HepG2 (cell line): ENCODE data around the gene POLRMT. TPM values are rescaled to one million over a fixed set of nuclear protein-coding genes. Genes with fewer than 3 reads are reported as not detected.
A peak's percentile ranks its signal among the peaks of the same experiment; 100 is the strongest.

Experiments
- FOXK1 ChIP-seq: sonication (generic); formaldehyde crosslinking; IDR thresholded peaks from 2 replicates; pipeline ENCODE4 v1.4.0; 2020; ENCODE audit warnings: low read depth, missing genetic modification reagents, borderline replicate concordance
- GFI1 ChIP-seq: sonication (generic); formaldehyde crosslinking; IDR thresholded peaks from 2 replicates; pipeline ENCODE4 v1.5.0; 2020; ENCODE audit warnings: missing genetic modification reagents, mild to moderate bottlenecking, borderline replicate concordance
- HDAC6 ChIP-seq: fragments of 200-600 bp; sonication (generic); IDR thresholded peaks from 2 replicates; pipeline ENCODE4 v1.7.0; 2017; ENCODE audit warnings: mild to moderate bottlenecking, antibody characterized with exemption, low read length, low read depth
- HNRNPLL ChIP-seq: fragments of 200-400 bp; formaldehyde crosslinking; IDR thresholded peaks from 2 replicates; pipeline ENCODE4 v1.6.1; 2017; ENCODE audit warnings: mild to moderate bottlenecking, low read depth, low read length; ENCODE audit not compliant: poor library complexity, severe bottlenecking
- IRX3 ChIP-seq: sonication (generic); formaldehyde crosslinking; IDR thresholded peaks from 2 replicates; pipeline ENCODE4 v1.8.1; 2023; ENCODE audit warnings: mild to moderate bottlenecking, low read depth, missing genetic modification reagents, borderline replicate concordance
- KDM5A ChIP-seq: fragments of 200-600 bp; sonication (generic); IDR thresholded peaks from 2 replicates; pipeline ENCODE4 v1.7.0; 2018; ENCODE audit warnings: antibody characterized with exemption, mild to moderate bottlenecking, low read length, borderline replicate concordance
- MBNL3 ChIP-seq: fragments of 250-450 bp; sonication (Bioruptor Pico); conservative IDR thresholded peaks from 2 replicates; pipeline ENCODE4 v1.8.0; 2022; ENCODE audit warnings: mild to moderate bottlenecking, inconsistent platforms
- MIER2 ChIP-seq: IDR thresholded peaks from 2 replicates; pipeline ENCODE4 v1.6.1; 2016; ENCODE audit warnings: missing biosample characterization, missing genetic modification reagents
- NR1H2 ChIP-seq: sonication (generic); formaldehyde crosslinking; IDR thresholded peaks from 2 replicates; pipeline ENCODE4 v1.8.1; 2022; ENCODE audit warnings: low read depth, missing genetic modification reagents, borderline replicate concordance
- NR2C2 ChIP-seq: sonication (generic); formaldehyde crosslinking; IDR thresholded peaks from 2 replicates; pipeline ENCODE4 v1.4.0; 2020; ENCODE audit warnings: missing genetic modification reagents, mild to moderate bottlenecking, moderate library complexity, borderline replicate concordance
- PCBP1 ChIP-seq: fragments of 200-400 bp; formaldehyde crosslinking; IDR thresholded peaks from 2 replicates; pipeline ENCODE4 v1.6.1; 2017; ENCODE audit warnings: mild to moderate bottlenecking, low read depth, low read length, borderline replicate concordance
- PPARG ChIP-seq: conservative IDR thresholded peaks from 2 replicates; pipeline ENCODE4 v1.6.1; 2016; ENCODE audit warnings: missing biosample characterization, missing genetic modification reagents
- RBM39 ChIP-seq: fragments of 200-400 bp; formaldehyde crosslinking; IDR thresholded peaks from one replicate; pipeline ENCODE4 v1.6.1; 2018; ENCODE audit warnings: antibody characterized with exemption, mild to moderate bottlenecking, low read depth, low read length; ENCODE audit not compliant: poor library complexity, severe bottlenecking
- RXRA ChIP-seq: sonication (generic); formaldehyde crosslinking; IDR thresholded peaks from 2 replicates; pipeline ENCODE4 v1.5.1; 2020; ENCODE audit warnings: missing genetic modification reagents
- SNRNP70 ChIP-seq: fragments of 200-400 bp; formaldehyde crosslinking; IDR thresholded peaks from 2 replicates; pipeline ENCODE4 v1.6.1; 2017; ENCODE audit warnings: mild to moderate bottlenecking, low read depth, low read length, moderate library complexity
- TEAD3 ChIP-seq: optimal IDR thresholded peaks from 2 replicates; pipeline ENCODE3; 2016; ENCODE audit warnings: borderline replicate concordance
- U2AF2 ChIP-seq: fragments of 200-400 bp; formaldehyde crosslinking; IDR thresholded peaks from 2 replicates; pipeline ENCODE4 v1.6.1; 2017; ENCODE audit warnings: low read depth, mild to moderate bottlenecking, low read length
- ZBTB21 ChIP-seq: sonication (generic); formaldehyde crosslinking; IDR thresholded peaks from 2 replicates; pipeline ENCODE4 v1.4.0; 2020; ENCODE audit warnings: missing genetic modification reagents
- ZBTB8A ChIP-seq: sonication (generic); formaldehyde crosslinking; IDR thresholded peaks from 2 replicates; pipeline ENCODE4 v1.4.0; 2020; ENCODE audit warnings: mild to moderate bottlenecking, low read depth, missing genetic modification reagents, borderline replicate concordance
- ZFP41 ChIP-seq: sonication (generic); formaldehyde crosslinking; IDR thresholded peaks from 2 replicates; pipeline ENCODE4 v1.4.0; 2020; ENCODE audit warnings: mild to moderate bottlenecking, missing genetic modification reagents, borderline replicate concordance
- ZFYVE20 ChIP-seq: sonication (generic); formaldehyde crosslinking; IDR thresholded peaks from 2 replicates; pipeline ENCODE4 v1.8.0; 2023; ENCODE audit warnings: low read depth, mild to moderate bottlenecking, moderate library complexity, missing genetic modification reagents, borderline replicate concordance
- ZNF17 ChIP-seq: sonication (generic); formaldehyde crosslinking; IDR thresholded peaks from 2 replicates; pipeline ENCODE4 v1.5.0; 2020; ENCODE audit warnings: mild to moderate bottlenecking, missing genetic modification reagents
- ZNF205 ChIP-seq: IDR thresholded peaks from 2 replicates; pipeline ENCODE4 v1.6.1; 2018; ENCODE audit warnings: missing biosample characterization, missing genetic modification reagents
- ZNF296 ChIP-seq: sonication (generic); formaldehyde crosslinking; conservative IDR thresholded peaks from 2 replicates; pipeline ENCODE4 v1.5.0; 2020; ENCODE audit warnings: mild to moderate bottlenecking, missing genetic modification reagents
- ZNF552 ChIP-seq: sonication (generic); formaldehyde crosslinking; IDR thresholded peaks from 2 replicates; pipeline ENCODE4 v1.9.0; 2022; ENCODE audit warnings: missing genetic modification reagents, mild to moderate bottlenecking, borderline replicate concordance
- ZNF567 ChIP-seq: sonication (generic); formaldehyde crosslinking; IDR thresholded peaks from 2 replicates; pipeline ENCODE4 v1.8.1; 2023; ENCODE audit warnings: mild to moderate bottlenecking, missing genetic modification reagents, borderline replicate concordance
- ZNF703 ChIP-seq: sonication (generic); formaldehyde crosslinking; IDR thresholded peaks from 2 replicates; pipeline ENCODE4 v1.5.1; 2020; ENCODE audit warnings: missing genetic modification reagents, mild to moderate bottlenecking, moderate library complexity, borderline replicate concordance
- ZNF816 ChIP-seq: sonication (generic); formaldehyde crosslinking; IDR thresholded peaks from 2 replicates; pipeline ENCODE4 v1.8.0; 2022; ENCODE audit warnings: missing genetic modification reagents, mild to moderate bottlenecking, borderline replicate concordance
- polyA plus RNA-seq, 8 experiments: library from polyadenylated mRNA; depleted of rRNA in 3 of 8; stranded (reverse) in 7 of 8; unstranded in 1 of 8; fragments of >200 nt; fragmentation: Illumina TruSeq in 4 of 8; extraction: Trizol in 4 of 8; gene quantifications; 2 replicates each; pipeline versions ENCODE4 v1.2.1 to v1.2.3, GENCODE V29; 2011 to 2016; ENCODE audit warnings: low read depth in 4 of 8, missing spikeins in 1 of 8, mixed read lengths in 1 of 8; ENCODE audit not compliant: insufficient read depth in 1 of 8
- total RNA-seq, 5 experiments: library from RNA; depleted of rRNA; stranded (reverse); fragments of >200 nt; fragmentation: Illumina TruSeq; extraction: Trizol; gene quantifications; 2 replicates each; pipeline ENCODE4 v1.2.3, GENCODE V29; 2016; ENCODE audit warnings: low read depth in 1 of 5

POLRMT gene
- total and polyA plus RNA-seq, 2 of the 13 experiments (the other 11 are each of a cell fraction or from before 2014, with no cell fraction given), result 78.0 to 101 TPM

DNA sequence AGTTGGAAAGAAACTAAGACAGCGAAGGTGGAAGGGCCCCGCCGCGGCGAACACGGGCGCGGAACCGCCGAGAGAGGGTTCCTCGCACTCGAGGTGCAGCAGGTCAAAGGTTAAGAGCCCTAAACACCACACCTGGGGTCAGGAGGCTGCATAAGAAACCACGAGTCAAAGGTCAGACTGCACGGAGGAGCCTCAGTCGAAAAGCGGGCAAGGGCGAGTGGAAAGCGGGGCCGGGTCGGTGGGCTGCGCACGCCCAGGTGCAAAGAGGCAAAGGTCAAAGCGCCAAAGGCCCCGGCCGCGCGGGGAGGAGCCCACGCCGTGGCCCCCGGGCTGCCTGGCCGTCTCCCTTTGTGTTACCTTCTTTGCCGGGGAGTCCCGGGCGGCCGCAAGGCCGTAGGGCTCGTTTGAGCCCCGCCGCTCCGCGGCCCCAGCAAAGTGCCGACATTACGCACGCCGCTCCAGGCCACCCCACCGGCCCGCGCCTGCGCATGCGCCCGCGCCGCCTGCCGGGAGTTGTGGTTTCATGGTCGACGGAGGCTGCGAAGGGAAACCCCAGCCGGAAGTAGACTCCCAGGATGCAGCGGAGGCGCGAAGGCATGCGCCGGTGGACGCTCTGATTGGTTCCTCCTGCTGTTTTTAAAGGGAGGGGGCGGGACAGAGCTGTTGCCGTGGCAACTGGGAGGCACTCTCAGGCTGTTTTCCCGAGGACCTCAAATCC is at the start of gene POLRMT (continued):
- TF ChIP-seq ZNF17 (CRISPR knock-in tag) (no peak), U2AF2 (peak; percentile 94), FOXK1 (peak; percentile 88; the same call in 1 of the 2 replicates), ZBTB21 (CRISPR knock-in tag) (no peak), RBM39 (no peak), NR1H2 (no peak), ZBTB8A (CRISPR knock-in tag) (no peak), ZNF703 (CRISPR knock-in tag) (no peak), ZNF296 (CRISPR knock-in tag) (no peak), ZFYVE20 (CRISPR knock-in tag) (no peak), TEAD3 (CRISPR knock-in tag) (peak; percentile 79), MBNL3 (CRISPR knock-in tag) (no peak), RXRA (CRISPR knock-in tag) (no peak; the same call in 1 of the 2 replicates), HNRNPLL (peak; percentile 56), ZNF552 (CRISPR knock-in tag) (no peak), NR2C2 (CRISPR knock-in tag) (peak; percentile 92), ZNF816 (peak; percentile 44; the same call in 1 of the 2 replicates), ZFP41 (no peak), KDM5A (no peak; the same call in 1 of the 2 replicates), HDAC6 (no peak), PCBP1 (no peak), ZNF567 (CRISPR knock-in tag) (0 out of 2 replicates have a peak, but pooled peaks have one; percentile 52), ZNF205 (CRISPR knock-in tag) (no peak; the same call in 1 of the 2 replicates), MIER2 (CRISPR knock-in tag) (no peak), PPARG (CRISPR knock-in tag) (no peak), IRX3 (CRISPR knock-in tag) (no peak), SNRNP70 (no peak), GFI1 (CRISPR knock-in tag) (0 out of 2 replicates have a peak, but pooled peaks have one; percentile 0)
